Upper lobe of left lung (tissue), 6 donors: ENCODE results near the gene GMDS. TPM values are rescaled to one million over a fixed set of nuclear protein-coding genes. Genes with fewer than 3 reads are reported as not detected.

Experiments
- ATAC-seq, 2 donors: fragments of 200-7000 bp; cut with Tn5 transposase; one replicate each; pipeline ENCODE4 v1.9.1; 2022; ENCODE audit warnings: mild to moderate bottlenecking in 2 of 2, moderate library complexity in 2 of 2; ENCODE audit not compliant: low FRiP score in 2 of 2
- DNase-seq, 2 donors: peaks; one replicate each; pipeline ENCODE4 v3.0.0-alpha.2; 2019 to 2020
- H3K27ac ChIP-seq, 4 donors: fragments of 200-600 bp; sonication (generic); one replicate each; pipeline ENCODE4 v1.5.1; 2016 to 2019
- H3K27me3 ChIP-seq, 4 donors: fragments of 200-600 bp; sonication (generic); one replicate each; pipeline ENCODE4 v1.5.1; 2017 to 2019
- H3K36me3 ChIP-seq, 4 donors: fragments of 200-600 bp; sonication (generic); one replicate each; pipeline ENCODE4 v1.5.1; 2016 to 2019
- H3K4me1 ChIP-seq, 4 donors: fragments of 200-600 bp; sonication (generic); one replicate each; pipeline ENCODE4 v1.5.1; 2018 to 2019
- H3K4me3 ChIP-seq, 4 donors: fragments of 200-600 bp; sonication (generic); one replicate each; pipeline ENCODE4 v1.5.1; 2017 to 2019; ENCODE audit warnings: mild to moderate bottlenecking in 2 of 4, moderate library complexity in 1 of 4
- H3K9me3 ChIP-seq, 4 donors: fragments of 200-600 bp; sonication (generic); one replicate each; pipeline ENCODE4 v1.5.1; 2018 to 2019
- EP300 ChIP-seq, 4 donors: sonication (generic); formaldehyde crosslinking; IDR thresholded peaks; one replicate each; pipeline ENCODE4 v1.5.1; 2017; ENCODE audit warnings: antibody characterized with exemption in 4 of 4, control low read depth in 2 of 4
- POLR2A ChIP-seq, 4 donors: fragments of 450-650 bp; IDR thresholded peaks; one replicate each; pipeline ENCODE4 v1.5.1; 2016 to 2017; ENCODE audit warnings: antibody characterized with exemption in 4 of 4, mild to moderate bottlenecking in 2 of 4
- POLR2AphosphoS5 ChIP-seq, 2 donors: sonication (generic); formaldehyde crosslinking; IDR thresholded peaks; one replicate each; pipeline ENCODE4 v1.5.1; 2017; ENCODE audit warnings: antibody characterized with exemption in 2 of 2
- WGBS, 2 donors: methylation state at CpG; one replicate each; pipeline ENCODE4 v1.1.5; 2017 to 2018; 5-methylcytosine and 5-hydroxymethylcytosine counted together
- total RNA-seq, 6 donors: library from RNA; depleted of rRNA in 4 of 6; stranded (reverse); fragments of >200 nt in 4 of 6; gene quantifications; one replicate each; pipeline versions ENCODE4 v1.1.0 to v1.2.1, GENCODE V29; 2016 to 2021
- TF ChIP-seq, protein P1 (sequence below), 6 experiments: fragments of 450-650 bp in 4 of 6; fragments of 200-600 bp in 2 of 6; sonication (generic) in 2 of 6; IDR thresholded peaks; one replicate each; pipeline ENCODE4 v1.5.1; 2016 to 2019; ENCODE audit warnings: antibody characterized with exemption in 6 of 6
- donor health status: DM: no; HTN: no; CAD: no; lungs with moderate emphysema.
- donor health status: DM: no; HTN: yes; CAD: no; lungs with severe emphysema.

GMDS gene
- total RNA-seq, 6 donors from 2014 or later = 7.6 to 17.8 (median 14.1) TPM

GRCh38 chr6:1913577-1913976 lies 331.8 kb downstream of the GMDS start:
- H3K4me3 ChIP-seq = no peak overlapping the region
- no peaks in the 10 kb centered on the region for H3K4me1 ChIP-seq
- H3K27me3 ChIP-seq = no peaks in the 10 kb centered on the region
- H3K36me3 ChIP-seq = no peaks in the 10 kb centered on the region
- no peak overlapping the region for H3K27ac ChIP-seq
- ATAC-seq = no peak
- TF ChIP-seq, protein P1, sequence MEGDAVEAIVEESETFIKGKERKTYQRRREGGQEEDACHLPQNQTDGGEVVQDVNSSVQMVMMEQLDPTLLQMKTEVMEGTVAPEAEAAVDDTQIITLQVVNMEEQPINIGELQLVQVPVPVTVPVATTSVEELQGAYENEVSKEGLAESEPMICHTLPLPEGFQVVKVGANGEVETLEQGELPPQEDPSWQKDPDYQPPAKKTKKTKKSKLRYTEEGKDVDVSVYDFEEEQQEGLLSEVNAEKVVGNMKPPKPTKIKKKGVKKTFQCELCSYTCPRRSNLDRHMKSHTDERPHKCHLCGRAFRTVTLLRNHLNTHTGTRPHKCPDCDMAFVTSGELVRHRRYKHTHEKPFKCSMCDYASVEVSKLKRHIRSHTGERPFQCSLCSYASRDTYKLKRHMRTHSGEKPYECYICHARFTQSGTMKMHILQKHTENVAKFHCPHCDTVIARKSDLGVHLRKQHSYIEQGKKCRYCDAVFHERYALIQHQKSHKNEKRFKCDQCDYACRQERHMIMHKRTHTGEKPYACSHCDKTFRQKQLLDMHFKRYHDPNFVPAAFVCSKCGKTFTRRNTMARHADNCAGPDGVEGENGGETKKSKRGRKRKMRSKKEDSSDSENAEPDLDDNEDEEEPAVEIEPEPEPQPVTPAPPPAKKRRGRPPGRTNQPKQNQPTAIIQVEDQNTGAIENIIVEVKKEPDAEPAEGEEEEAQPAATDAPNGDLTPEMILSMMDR (IDR thresholded peaks at IDR 0.05) = no peak
- no peak for TF ChIP-seq POLR2AphosphoS5 (IDR thresholded peaks at IDR 0.05)
- TF ChIP-seq EP300 (IDR thresholded peaks at IDR 0.05) = no peak
- no peak for TF ChIP-seq POLR2A (IDR thresholded peaks at IDR 0.05)
- no peaks in the 10 kb centered on the region for H3K9me3 ChIP-seq
- 63 to 78% methylated on average over 3 of the region's 3 CpGs for WGBS, 2 donors
- no peak for DNase-seq

DNA sequence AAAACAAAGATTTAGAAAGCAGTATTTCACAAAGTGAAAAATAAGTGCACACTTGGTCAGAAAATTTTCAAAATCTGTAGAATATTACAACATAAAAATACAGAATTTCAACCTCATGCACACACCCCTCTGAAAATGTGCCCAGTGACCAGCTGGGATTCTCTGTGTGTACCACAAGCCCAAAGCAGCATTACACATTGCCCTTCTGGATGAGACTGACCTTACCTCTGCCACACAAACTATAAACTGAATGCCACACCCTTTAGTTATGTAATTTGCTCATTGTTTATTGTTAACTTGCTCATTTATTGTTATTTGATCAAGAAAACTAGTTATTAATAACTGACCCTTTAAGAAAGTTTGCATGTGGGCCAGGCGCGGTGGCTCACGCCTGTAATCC lies 332.7 kb downstream of the GMDS start:
- Histone ChIP-seq H3K36me3 (no peaks in the 10 kb centered on the region), H3K27me3 (no peaks in the 10 kb centered on the region), H3K9me3 (no peaks in the 10 kb centered on the region), H3K4me1 (no peaks in the 10 kb centered on the region), H3K27ac (no peak overlapping the region), H3K4me3 (no peak overlapping the region)
- ATAC-seq (no peak), DNase-seq (no peak)
- TF ChIP-seq, protein P1 (IDR thresholded peaks at IDR 0.05) = no peak
- TF ChIP-seq POLR2AphosphoS5 (IDR thresholded peaks at IDR 0.05) (no peak), EP300 (IDR thresholded peaks at IDR 0.05) (no peak), POLR2A (IDR thresholded peaks at IDR 0.05) (no peak)
- WGBS, 2 donors = 88 to 97% methylated on average over 3 of the region's 3 CpGs

GRCh38 chr6:1911474-1911873 lies 333.9 kb downstream of the GMDS start:
- WGBS, 2 donors = 42 to 55% methylated on average over 4 of the region's 4 CpGs
- no peaks in the 10 kb centered on the region for H3K4me1 ChIP-seq
- H3K4me3 ChIP-seq = no peak overlapping the region
- ATAC-seq (no peak), DNase-seq (no peak)
- H3K27ac ChIP-seq = no peak overlapping the region
- TF ChIP-seq, protein P1 (IDR thresholded peaks at IDR 0.05) = no peak
- no peak for TF ChIP-seq POLR2AphosphoS5 (IDR thresholded peaks at IDR 0.05)
- no peak for TF ChIP-seq POLR2A (IDR thresholded peaks at IDR 0.05)
- TF ChIP-seq EP300 (IDR thresholded peaks at IDR 0.05) = no peak
- no peaks in the 10 kb centered on the region for H3K27me3 ChIP-seq
- H3K36me3 ChIP-seq = no peaks in the 10 kb centered on the region
- no peaks in the 10 kb centered on the region for H3K9me3 ChIP-seq

DNA sequence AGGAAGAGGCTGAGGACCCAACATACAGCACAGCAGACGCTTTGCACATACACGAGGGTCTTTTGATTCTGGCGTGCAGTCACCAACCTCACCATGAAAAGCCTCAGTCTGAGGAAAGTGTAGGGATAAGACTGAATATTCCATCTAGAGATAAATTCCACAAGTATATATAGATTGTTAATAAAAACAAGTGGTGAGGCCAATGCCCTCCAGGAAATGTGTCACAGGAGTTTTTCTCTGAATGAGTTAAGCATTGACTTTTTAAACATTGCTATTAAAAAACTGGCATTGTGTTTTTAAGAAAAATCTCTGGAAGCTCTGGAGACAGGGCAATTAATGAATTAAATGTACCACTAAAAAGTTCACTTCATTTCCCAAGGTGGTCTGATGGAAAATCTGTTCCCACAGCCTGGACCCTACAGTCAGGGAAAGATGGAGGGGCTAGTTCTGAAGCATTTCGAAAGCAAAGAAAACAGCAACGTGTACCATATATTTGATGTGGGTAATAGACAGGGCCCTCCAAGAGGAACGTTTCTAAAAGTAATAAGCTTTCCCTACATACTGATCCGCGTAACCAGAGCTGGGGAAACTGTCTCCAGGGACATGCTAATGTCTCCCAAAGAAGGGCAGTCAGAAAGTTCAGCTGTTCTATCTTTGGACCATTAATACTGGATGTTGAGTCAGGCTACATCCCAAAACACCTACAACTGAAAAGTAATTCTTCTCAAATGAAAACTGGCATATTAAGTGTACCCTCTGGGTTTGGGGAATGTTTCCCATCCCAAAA lies 334.6 kb downstream of the GMDS start:
- H3K27ac ChIP-seq = no peak overlapping the region
- WGBS, 2 donors = 84 to 87% methylated on average over 8 of the region's 8 CpGs
- no peak for ATAC-seq

More for the DNA sequence above, 334.6 kb downstream of the GMDS start:
- H3K4me3 ChIP-seq = no peak overlapping the region
- no peak for DNase-seq
- TF ChIP-seq, protein P1 (IDR thresholded peaks at IDR 0.05) = no peak
- TF ChIP-seq POLR2A (IDR thresholded peaks at IDR 0.05) = no peak
- TF ChIP-seq POLR2AphosphoS5 (IDR thresholded peaks at IDR 0.05) = no peak
- TF ChIP-seq EP300 (IDR thresholded peaks at IDR 0.05) = no peak
- H3K27me3 ChIP-seq = no peaks in the 10 kb centered on the region
- no peaks in the 10 kb centered on the region for H3K36me3 ChIP-seq
- no peaks in the 10 kb centered on the region for H3K9me3 ChIP-seq
- no peaks in the 10 kb centered on the region for H3K4me1 ChIP-seq
